SU-DHL-6 (cell line): Measurements from ENCODE around the gene USP27X.

Source experiments
- CTCF ChIP-seq: fragments of 200-600 bp; sonication (generic); IDR thresholded peaks from one replicate; pipeline ENCODE4 v1.5.1; 2017; ENCODE audit warnings: antibody characterized with exemption, mild to moderate bottlenecking, low read length, moderate library complexity; ENCODE audit not compliant: insufficient read depth, poor library complexity, severe bottlenecking
- EZH2phosphoT487 ChIP-seq: fragments of 200-600 bp; sonication (generic), shearing (Covaris generic); conservative IDR thresholded peaks from 2 replicates; pipeline ENCODE4 v1.6.1; 2018; ENCODE audit warnings: mild to moderate bottlenecking, antibody characterized with exemption, low read length, moderate library complexity, mixed read lengths

GRCh38 chrX:49848275-49848674 lies 31.0 kb upstream of the USP27X start:
- TF ChIP-seq CTCF (no peak), EZH2phosphoT487 (no peak)
